Mesenteric fat pad (tissue), 1 donor: ENCODE measurements around the gene ELOVL7. TPM values are rescaled to one million over a fixed set of nuclear protein-coding genes. Genes with fewer than 3 reads are reported as not detected.
A peak's percentile ranks its signal among the peaks of the same experiment; 100 is the strongest.

Source experiments
- DNase-seq: peaks from one replicate; pipeline ENCODE4 v3.0.0-alpha.2; 2020; ENCODE audit warnings: low spot score
- long read RNA-seq: library from polyadenylated mRNA; unstranded; transcript quantifications from one replicate; pipeline ENCODE4 v2.0.0, GENCODE V29; 2020
- total RNA-seq: library from RNA; stranded (reverse); fragmentation: NEBNext Ultra II Directional; extraction: Animal tissue kit (Norgen Biotek cat#: 25700); gene quantifications from one replicate; pipeline ENCODE4 v1.2.1, GENCODE V29; 2021
- donor health status: DM: yes; HTN: yes; CAD: no.

ELOVL7 gene
- 5.6 TPM for total RNA-seq
- long read RNA-seq, partial matches to known transcripts = 1 of 1 reads
- long read RNA-seq, other reads (novel, unspliced or antisense) = 0 of 1 reads

DNA sequence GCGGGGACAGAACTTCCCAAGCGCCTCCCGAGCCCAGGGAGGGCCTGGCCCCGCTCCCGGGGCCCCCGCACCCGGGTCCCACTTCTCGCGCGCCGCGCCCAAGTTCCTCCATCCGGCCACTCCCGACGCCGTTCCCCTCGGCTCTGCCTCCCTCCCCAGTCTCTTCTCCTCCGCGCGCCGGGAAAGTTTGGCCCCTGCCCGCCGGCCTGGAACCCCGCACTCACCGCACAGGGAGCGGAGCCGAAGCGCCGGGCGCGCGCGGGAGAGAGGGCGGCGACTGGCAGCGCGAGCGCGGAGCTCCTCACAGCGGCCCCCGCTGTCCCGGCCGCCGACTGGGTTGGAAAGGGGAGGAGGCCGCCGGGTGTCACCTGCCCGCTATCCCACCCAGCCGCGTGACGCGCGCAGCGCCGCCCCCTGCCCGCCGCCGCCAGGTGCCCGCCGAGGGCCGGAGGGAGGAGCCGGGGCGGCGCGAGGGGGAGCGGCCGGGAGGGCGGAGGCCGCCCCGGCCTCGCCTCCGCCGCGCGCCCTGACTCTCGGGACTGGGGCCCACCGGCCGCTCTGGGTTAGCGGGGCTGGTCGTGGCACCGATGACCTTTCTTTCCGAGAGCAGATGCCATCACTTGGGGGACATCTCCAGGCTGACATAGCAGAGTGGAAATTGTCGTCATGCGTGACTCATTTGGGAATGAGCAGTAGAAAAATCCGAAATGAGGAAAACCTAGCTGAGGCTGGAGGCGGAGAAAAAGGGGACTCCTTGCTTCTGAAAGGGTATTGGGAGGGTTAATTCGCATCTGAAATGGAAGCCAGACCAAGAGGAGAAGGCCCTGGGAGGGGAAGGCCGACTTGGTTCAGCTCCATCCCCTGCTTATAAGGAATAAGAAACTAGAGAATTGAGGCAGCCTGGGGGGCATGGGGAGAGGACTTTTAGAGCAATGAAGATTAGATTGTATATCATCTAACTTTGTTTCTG, at the start of gene ELOVL7:
ELOVL7 (minus strand) TSS at position 334 of the 970 bp plus-strand sequence. CDS start 56,872 bp downstream, outside the sequence.
- DNase-seq = no peak

DNA sequence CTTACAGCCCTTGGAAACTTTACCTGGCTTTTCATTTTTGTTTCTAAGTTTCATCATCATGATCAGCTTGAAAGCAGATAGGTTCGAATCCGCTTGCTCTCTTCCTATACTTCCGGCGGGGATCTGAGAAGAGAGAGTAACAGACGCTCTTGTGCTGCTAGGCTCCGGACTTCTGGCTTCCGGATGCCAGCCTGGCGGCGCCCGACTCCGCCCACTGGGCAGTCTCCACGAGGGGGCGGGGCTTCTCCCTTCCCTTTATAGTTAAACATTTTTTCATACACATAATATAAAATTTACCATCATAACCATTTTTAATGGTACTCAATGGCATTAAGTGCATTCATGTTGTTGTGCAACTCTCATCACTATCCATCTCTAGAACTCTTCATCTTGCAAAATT, 49.5 kb upstream of the ELOVL7 start:
- DNase-seq = no peak

GRCh38 chr5:60891667-60892066, 47.6 kb upstream of the ELOVL7 start:
- DNase-seq = no peak

- no peak for DNase-seq
Observed at GRCh38 chr5:60888359-60889061, 44.4 kb upstream of the ELOVL7 start.

GRCh38 chr5:60887746-60888145, 43.7 kb upstream of the ELOVL7 start:
- DNase-seq = no peak

- no peak for DNase-seq
Observed at GRCh38 chr5:60887096-60887495, 43.0 kb upstream of the ELOVL7 start.

DNA sequence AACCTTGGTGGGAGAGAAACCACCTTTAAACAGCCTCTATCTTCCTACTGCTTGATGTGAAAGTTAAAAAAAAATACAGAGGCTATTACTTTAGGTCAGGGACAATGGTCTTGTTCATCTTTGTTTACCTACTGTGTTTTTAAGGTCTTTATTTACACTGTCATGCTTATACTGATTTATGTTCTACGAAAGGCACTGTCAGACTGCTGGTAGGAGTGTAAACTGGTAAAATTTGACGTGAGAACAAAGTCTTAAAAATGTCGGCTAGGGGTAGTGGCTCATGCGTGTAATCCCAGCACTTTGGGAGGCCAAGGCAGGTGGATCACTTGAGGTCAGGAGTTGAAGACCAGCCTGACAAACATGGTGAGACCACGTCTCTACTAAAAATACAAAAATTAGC, 42.1 kb upstream of the ELOVL7 start:
- no peak for DNase-seq

- DNase-seq = no peak
Observed at GRCh38 chr5:60883229-60883628, 39.2 kb upstream of the ELOVL7 start.

GRCh38 chr5:60872892-60873291, 28.8 kb upstream of the ELOVL7 start:
- no peak for DNase-seq

- DNase-seq = no peak
Observed at GRCh38 chr5:60870857-60871256, 26.8 kb upstream of the ELOVL7 start.

DNA sequence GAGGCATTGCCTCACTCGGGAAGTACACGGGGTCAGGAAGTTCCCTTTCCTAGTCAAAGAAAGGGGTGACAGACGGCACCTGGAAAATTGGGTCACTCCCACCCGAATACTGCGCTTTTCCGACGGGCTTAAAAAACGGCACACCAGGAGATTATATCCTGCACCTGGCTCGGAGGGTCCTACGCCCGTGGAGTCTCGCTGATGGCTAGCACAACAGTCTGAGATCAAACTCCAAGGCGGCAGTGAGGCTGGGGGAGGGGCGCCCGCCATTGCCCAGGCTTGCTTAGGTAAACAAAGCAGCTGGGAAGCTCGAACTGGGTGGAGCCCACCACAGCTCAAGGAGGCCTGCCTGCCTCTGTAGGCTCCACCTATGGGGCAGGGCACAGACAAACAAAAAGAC, 16.5 kb upstream of the ELOVL7 start:
- peak; percentile 53 for DNase-seq

DNA sequence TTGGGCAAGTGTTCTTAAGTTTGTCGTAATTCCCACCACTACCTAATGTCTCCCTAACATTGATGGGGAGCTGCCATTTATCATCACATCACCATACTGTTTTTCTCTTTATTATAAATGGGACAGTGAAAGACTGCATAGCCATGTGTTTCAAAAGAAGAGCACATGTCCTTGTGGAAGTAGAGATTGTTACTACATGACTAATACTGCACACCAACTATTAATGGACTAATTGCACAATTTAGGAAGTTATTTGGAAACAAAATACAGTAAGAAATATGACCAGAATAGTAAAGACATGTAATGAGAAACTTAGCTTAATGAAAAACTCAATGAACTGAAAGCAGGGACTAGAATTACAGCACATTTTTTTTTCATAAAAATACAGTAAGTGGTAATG, 12.0 kb upstream of the ELOVL7 start:
- no peak for DNase-seq

DNA sequence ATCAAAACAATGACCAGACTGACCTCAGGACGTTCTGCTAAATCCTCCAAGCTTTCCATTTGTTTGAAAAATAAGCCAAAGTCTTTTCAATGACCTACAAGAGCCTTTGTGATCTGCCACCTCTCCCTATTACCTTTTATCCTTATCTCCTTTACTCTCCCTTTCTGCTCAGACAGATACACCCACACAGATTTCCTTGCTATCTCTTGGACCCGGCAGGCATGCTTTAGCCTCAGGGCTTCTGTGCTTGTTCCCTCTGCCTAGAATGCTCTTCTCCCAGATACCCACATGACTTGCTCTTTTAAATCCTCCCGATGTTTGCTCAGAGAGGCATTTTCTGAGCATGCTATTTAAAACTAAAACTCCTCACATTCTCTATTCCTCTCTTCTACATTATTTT, 8.9 kb upstream of the ELOVL7 start:
- no peak for DNase-seq

DNA sequence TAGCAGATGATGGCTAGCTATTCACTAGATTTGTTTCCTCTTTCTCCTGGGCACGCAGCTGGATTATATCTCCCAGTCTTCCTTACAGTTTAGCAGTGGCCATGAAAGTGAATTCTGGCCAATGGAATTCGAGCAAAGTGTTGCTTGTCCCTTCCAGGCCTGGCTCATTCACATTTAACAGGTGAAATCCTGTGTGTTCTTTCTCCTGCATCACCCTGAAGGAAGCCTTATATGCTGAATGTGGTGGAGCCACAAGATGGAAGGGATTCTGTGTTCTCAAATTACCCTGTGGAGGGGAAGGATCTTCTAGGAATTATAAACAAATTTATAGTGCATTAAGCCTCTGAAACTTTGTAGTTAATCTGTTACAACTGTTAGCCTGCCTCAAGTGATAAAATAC, 8.2 kb upstream of the ELOVL7 start:
- no peak for DNase-seq

- DNase-seq = no peak
Observed at GRCh38 chr5:60851626-60852025, 7.6 kb upstream of the ELOVL7 start.

GRCh38 chr5:60846298-60846697, 2.2 kb upstream of the ELOVL7 start:
- DNase-seq = no peak

GRCh38 chr5:60843386-60843935, 608 bp downstream of the ELOVL7 start:
- DNase-seq = no peak

GRCh38 chr5:60842871-60843385, 1.1 kb downstream of the ELOVL7 start:
- DNase-seq = no peak

- DNase-seq = no peak
Observed at GRCh38 chr5:60841361-60841760, 2.7 kb downstream of the ELOVL7 start.

GRCh38 chr5:60836131-60836530, 7.9 kb downstream of the ELOVL7 start:
- DNase-seq = no peak

DNA sequence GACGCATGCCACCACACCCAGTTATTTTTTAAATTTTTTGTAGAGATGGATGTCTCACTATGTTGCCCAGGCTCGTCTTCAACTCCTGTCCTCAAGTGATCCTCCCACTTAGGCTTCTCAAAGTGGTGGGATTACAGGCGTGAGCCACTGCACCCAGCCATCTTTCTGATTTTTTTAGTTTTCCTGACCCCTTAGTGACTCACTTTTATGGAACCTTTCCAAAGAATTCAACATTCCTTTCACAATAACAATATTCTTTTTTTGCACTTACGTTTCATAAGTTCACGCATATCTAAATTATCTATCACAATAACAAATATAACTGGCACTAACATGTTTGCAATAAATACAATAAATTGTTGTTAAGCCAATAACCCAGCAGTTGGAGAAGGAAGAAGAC, 8.5 kb downstream of the ELOVL7 start:
- no peak for DNase-seq

- no peak for DNase-seq
Observed at GRCh38 chr5:60833520-60833919, 10.5 kb downstream of the ELOVL7 start.
